SK-N-SH (cell line): ENCODE results near the gene NSUN5. TPM values are rescaled to one million over a fixed set of nuclear protein-coding genes. Genes with fewer than 3 reads are reported as not detected.

ENCODE experiments used
- CTCF ChIA-PET: fragments of 300-600, 350-600 bp; formaldehyde crosslinking; extraction: SDS; loops from one replicate; lab custom pipeline; 2021; lab: Yijun Ruan, JAX
- POLR2A ChIA-PET: fragments of 350-600 bp; sonication (Branson Sonifier 250); formaldehyde crosslinking; extraction: SDS; loops from one replicate; lab custom pipeline; 2020; ENCODE audit warnings: antibody characterized with exemption, inconsistent platforms; lab: Yijun Ruan, JAX
- DNase-seq: peaks from one replicate; pipeline ENCODE4 v3.0.0; 2012
- H2AFZ ChIP-seq: fragments of 200-600 bp; sonication (generic); 2 replicates; pipeline ENCODE4 v1.8.1; 2016; ENCODE audit warnings: antibody characterized with exemption, mild to moderate bottlenecking, low read depth
- H3F3A ChIP-seq: fragments of 200-600 bp; sonication (generic); replicated peaks from 2 replicates; pipeline ENCODE3; 2016; ENCODE audit warnings: antibody characterized with exemption, mild to moderate bottlenecking; ENCODE audit not compliant: insufficient read depth
- H3K27ac ChIP-seq, 2 experiments: fragments of 200-500 bp in 1 of 2; fragments of 200-600 bp in 1 of 2; sonication (Bioruptor generic) in 1 of 2; sonication (generic), shearing (Covaris generic) in 1 of 2; 2 replicates each; pipeline versions ENCODE4 v1.5.1 to v1.6.1; 2014 to 2016; ENCODE audit warnings: low read depth in 2 of 2, inconsistent platforms in 1 of 2, low read length in 1 of 2, mild to moderate bottlenecking in 1 of 2, mixed read lengths in 1 of 2
- H3K27me3 ChIP-seq: fragments of 200-600 bp; sonication (generic), shearing (Covaris generic); 2 replicates; pipeline ENCODE4 v1.6.1; 2016; ENCODE audit warnings: mixed run types; ENCODE audit not compliant: insufficient read depth
- H3K36me3 ChIP-seq, 2 experiments: fragments of 200-500 bp in 1 of 2; fragments of 200-600 bp in 1 of 2; sonication (Bioruptor generic) in 1 of 2; sonication (generic) in 1 of 2; replicated peaks in 1 of 2; 2 replicates each; pipeline versions ENCODE3 to v1.5.1; 2014 to 2016; ENCODE audit warnings: low read length in 1 of 2, mild to moderate bottlenecking in 1 of 2; ENCODE audit not compliant: insufficient read depth in 2 of 2, control insufficient read depth in 1 of 2
- H3K4me1 ChIP-seq, 2 experiments: fragments of 200-500 bp in 1 of 2; fragments of 200-600 bp in 1 of 2; sonication (Bioruptor generic) in 1 of 2; sonication (generic), shearing (Covaris generic) in 1 of 2; 2 replicates each; pipeline versions ENCODE4 v1.5.1 to v1.6.1; 2014 to 2016; ENCODE audit warnings: low read depth in 1 of 2, low read length in 1 of 2, mixed run types in 1 of 2; ENCODE audit not compliant: insufficient read depth in 2 of 2, control insufficient read depth in 1 of 2
- H3K4me2 ChIP-seq: fragments of 200-600 bp; sonication (generic), shearing (Covaris generic); 2 replicates; pipeline ENCODE4 v1.6.1; 2017; ENCODE audit warnings: mixed run types
- H3K4me3 ChIP-seq, 2 experiments: fragments of 200-500 bp in 1 of 2; fragments of 200-600 bp in 1 of 2; sonication (Bioruptor generic) in 1 of 2; sonication (generic), shearing (Covaris generic) in 1 of 2; 2 replicates each; pipeline versions ENCODE4 v1.5.1 to v1.8.1; 2014 to 2016; ENCODE audit warnings: low read depth in 2 of 2, inconsistent platforms in 1 of 2, low read length in 1 of 2, mild to moderate bottlenecking in 1 of 2, mixed read lengths in 1 of 2, moderate library complexity in 1 of 2
- H3K79me2 ChIP-seq: fragments of 200-600 bp; sonication (generic); 2 replicates; pipeline ENCODE4 v1.8.1; 2017; ENCODE audit warnings: mild to moderate bottlenecking; ENCODE audit not compliant: insufficient read depth
- H3K9ac ChIP-seq: fragments of 200-600 bp; sonication (generic); 2 replicates; pipeline ENCODE4 v1.6.1; 2017; ENCODE audit warnings: mixed run types
- H3K9me2 ChIP-seq: fragments of 200-600 bp; sonication (generic); 2 replicates; pipeline ENCODE4 v1.6.1; 2017; ENCODE audit warnings: mixed run types
- H3K9me3 ChIP-seq: fragments of 200-600 bp; sonication (generic); 2 replicates; pipeline ENCODE4 v1.6.1; 2017; ENCODE audit warnings: mixed run types, mild to moderate bottlenecking, moderate library complexity
- H4K20me1 ChIP-seq: fragments of 200-600 bp; sonication (generic); 2 replicates; pipeline ENCODE4 v1.6.1; 2017; ENCODE audit warnings: mild to moderate bottlenecking, mixed run types; ENCODE audit not compliant: insufficient read depth
- CHD2 ChIP-seq: fragments of 150-350 bp; IDR thresholded peaks from 2 replicates; pipeline ENCODE4 v1.6.1; 2018; ENCODE audit warnings: low read length; ENCODE audit not compliant: partially characterized antibody
- CTCF ChIP-seq: fragments of 200-600 bp; sonication (generic); IDR thresholded peaks from 2 replicates; pipeline ENCODE4 v1.6.1; 2017; ENCODE audit warnings: antibody characterized with exemption, mild to moderate bottlenecking, moderate library complexity
- EZH2phosphoT487 ChIP-seq: fragments of 200-600 bp; sonication (generic); IDR thresholded peaks from 2 replicates; pipeline ENCODE4 v1.6.1; 2017; ENCODE audit warnings: low read depth, mixed run types, mild to moderate bottlenecking, antibody characterized with exemption, moderate library complexity, borderline replicate concordance
- FOXM1 ChIP-seq: IDR thresholded peaks from 2 replicates; pipeline ENCODE4 v1.4.0; 2012; ENCODE audit warnings: low read depth, mild to moderate bottlenecking
- IRF3 ChIP-seq: fragments of 150-350 bp; IDR thresholded peaks from 2 replicates; pipeline ENCODE4 v1.6.1; 2016; ENCODE audit warnings: mild to moderate bottlenecking, low read depth, low read length
- MXI1 ChIP-seq: IDR thresholded peaks from 2 replicates; pipeline ENCODE4 v1.6.1; 2012; ENCODE audit warnings: mild to moderate bottlenecking, low read depth, low read length, improper control_type of control experiment
- RAD21 ChIP-seq: IDR thresholded peaks from 2 replicates; pipeline ENCODE4 v1.6.1; 2012; ENCODE audit warnings: mild to moderate bottlenecking, low read length
- RCOR1 ChIP-seq: fragments of 150-350 bp; IDR thresholded peaks from 2 replicates; pipeline ENCODE4 v1.6.1; 2017; ENCODE audit warnings: antibody characterized with exemption, low read length
- REST ChIP-seq: IDR thresholded peaks from 2 replicates; pipeline ENCODE4 v1.6.1; 2012; ENCODE audit warnings: mild to moderate bottlenecking, low read depth, low read length, moderate library complexity
- RXRA ChIP-seq: IDR thresholded peaks from 2 replicates; pipeline ENCODE4 v1.4.0; 2012; ENCODE audit warnings: low read depth, mild to moderate bottlenecking, borderline replicate concordance
- SIN3A ChIP-seq: IDR thresholded peaks from 2 replicates; pipeline ENCODE4 v1.6.1; 2012; ENCODE audit warnings: low read depth, mild to moderate bottlenecking, low read length, moderate library complexity, borderline replicate concordance
- SMC3 ChIP-seq: IDR thresholded peaks from 2 replicates; pipeline ENCODE4 v1.6.1; 2012; ENCODE audit warnings: low read depth, low read length, improper control_type of control experiment
- TAF1 ChIP-seq: IDR thresholded peaks from 2 replicates; pipeline ENCODE4 v1.6.1; 2012; ENCODE audit warnings: low read depth, mild to moderate bottlenecking, low read length, moderate library complexity, borderline replicate concordance
- USF2 ChIP-seq: fragments of 150-350 bp; IDR thresholded peaks from 2 replicates; pipeline ENCODE4 v1.6.1; 2017; ENCODE audit warnings: antibody characterized with exemption, low read length, low read depth, borderline replicate concordance
- ZBTB33 ChIP-seq: IDR thresholded peaks from 2 replicates; pipeline ENCODE4 v1.4.0; 2012; ENCODE audit warnings: low read depth, borderline replicate concordance
- WGBS: methylation state at CpG from one replicate; pipeline ENCODE4 v1.1.6; 2017; ENCODE audit warnings: low lambda C conversion rate; 5-methylcytosine and 5-hydroxymethylcytosine counted together
- polyA plus RNA-seq, 3 experiments: library from polyadenylated mRNA; depleted of rRNA; stranded (reverse); fragments of >200 nt; gene quantifications; 2 replicates each; pipeline ENCODE4 v1.2.3, GENCODE V29; 2012

Gene NSUN5
- polyA plus RNA-seq, 1 of the 3 experiments (the other 2 are of a cell fraction) = 59.2 TPM

GRCh38 chr7:73343671-73344380 lies 35.2 kb upstream of the NSUN5 start:
- no peaks in the 10 kb centered on the region for H4K20me1 ChIP-seq
- H3K9ac ChIP-seq = no peak overlapping the region
- no peak overlapping the region for H2AFZ ChIP-seq
- no peak for DNase-seq
- peaks cover 0 to 2% of the 10 kb centered on the region in 2 experiments; a peak in 1 of 4 replicates for H3K4me1 ChIP-seq
- no peaks in the 10 kb centered on the region for H3K36me3 ChIP-seq
- TF ChIP-seq SIN3A (no peak), RXRA (no peak), SMC3 (no peak), TAF1 (no peak), ZBTB33 (no peak), MXI1 (no peak), IRF3 (no peak)
- ChIA-PET POLR2A (no interaction called here), CTCF (interaction anchor here (1.5 to 7.9 kb wide), 5 partner anchors 9 to 108 kb away, joined by 6 to 68 read pairs (median 32); no protein-coding TSS in a partner anchor)
- no peak overlapping the region for H3K4me3 ChIP-seq
- no peak overlapping the region for H3K4me2 ChIP-seq
- WGBS = 88% methylated on average over 7 of the region's 7 CpGs
- no peaks in the 10 kb centered on the region for H3K9me3 ChIP-seq
- no peak overlapping the region for H3K27ac ChIP-seq
- H3K9me2 ChIP-seq = no peaks in the 10 kb centered on the region
- no peaks in the 10 kb centered on the region for H3F3A ChIP-seq
- no peaks in the 10 kb centered on the region; the same call in 1 of the 2 replicates for H3K27me3 ChIP-seq
- no peaks in the 10 kb centered on the region for H3K79me2 ChIP-seq

- no peak overlapping the region for H3K27ac ChIP-seq
- no peak for TF ChIP-seq FOXM1
- peak; percentile 33; the same call in 1 of the 2 replicates for TF ChIP-seq MXI1
- TF ChIP-seq RCOR1 = no peak
- peak; percentile 65 for TF ChIP-seq CTCF
- no peak for TF ChIP-seq EZH2phosphoT487
- no peak for TF ChIP-seq REST
- no peak for TF ChIP-seq CHD2
- TF ChIP-seq RAD21 = peak; percentile 74
- TF ChIP-seq SMC3 = peak; percentile 70
- TF ChIP-seq USF2 = no peak
- TF ChIP-seq RXRA = no peak
- H3K4me2 ChIP-seq = no peak overlapping the region
- H3K4me3 ChIP-seq = no peak overlapping the region
- H3K9me2 ChIP-seq = no peaks in the 10 kb centered on the region
- no peaks in the 10 kb centered on the region for H4K20me1 ChIP-seq
- POLR2A ChIA-PET = no interaction called here
- no peaks in the 10 kb centered on the region for H3K9me3 ChIP-seq
- CTCF ChIA-PET = interaction anchor here (0.5 to 7.9 kb wide), 27 partner anchors 9 to 393 kb away, joined by 3 to 68 read pairs (median 4); partner anchors contain the start of genes BAZ1B and FZD9
- H3K36me3 ChIP-seq = no peaks in the 10 kb centered on the region
- H3K9ac ChIP-seq = no peak overlapping the region
- peak; percentile 74 for DNase-seq
- H2AFZ ChIP-seq = no peak overlapping the region
- WGBS = 69% methylated on average over 8 of the region's 8 CpGs
- no peaks in the 10 kb centered on the region for H3K79me2 ChIP-seq
- no peaks in the 10 kb centered on the region; the same call in 1 of the 2 replicates for H3K27me3 ChIP-seq
- no peaks in the 10 kb centered on the region for H3F3A ChIP-seq
- peaks cover 0 to 2% of the 10 kb centered on the region in 2 experiments; a peak in 1 of 4 replicates for H3K4me1 ChIP-seq
These were observed 34.0 kb upstream of the NSUN5 start for GRCh38 chr7:73342645-73343044.
